ENCODE data around the gene SFXN2.

DNA sequence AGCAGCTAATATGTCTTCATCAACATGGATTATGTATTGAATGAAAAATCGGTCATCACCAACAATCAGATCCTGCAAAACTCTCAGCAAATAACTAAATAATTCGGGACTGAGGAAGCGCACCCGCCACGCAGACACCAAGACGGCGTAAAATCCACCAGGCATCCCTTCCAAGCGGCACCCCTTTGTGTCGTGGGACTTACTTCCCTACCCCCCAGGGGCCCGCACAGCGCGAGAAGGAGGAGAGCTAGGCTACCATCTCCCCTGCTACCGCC lies 960 bp upstream of the SFXN2 start:
- TF ChIP-seq, protein P1, sequence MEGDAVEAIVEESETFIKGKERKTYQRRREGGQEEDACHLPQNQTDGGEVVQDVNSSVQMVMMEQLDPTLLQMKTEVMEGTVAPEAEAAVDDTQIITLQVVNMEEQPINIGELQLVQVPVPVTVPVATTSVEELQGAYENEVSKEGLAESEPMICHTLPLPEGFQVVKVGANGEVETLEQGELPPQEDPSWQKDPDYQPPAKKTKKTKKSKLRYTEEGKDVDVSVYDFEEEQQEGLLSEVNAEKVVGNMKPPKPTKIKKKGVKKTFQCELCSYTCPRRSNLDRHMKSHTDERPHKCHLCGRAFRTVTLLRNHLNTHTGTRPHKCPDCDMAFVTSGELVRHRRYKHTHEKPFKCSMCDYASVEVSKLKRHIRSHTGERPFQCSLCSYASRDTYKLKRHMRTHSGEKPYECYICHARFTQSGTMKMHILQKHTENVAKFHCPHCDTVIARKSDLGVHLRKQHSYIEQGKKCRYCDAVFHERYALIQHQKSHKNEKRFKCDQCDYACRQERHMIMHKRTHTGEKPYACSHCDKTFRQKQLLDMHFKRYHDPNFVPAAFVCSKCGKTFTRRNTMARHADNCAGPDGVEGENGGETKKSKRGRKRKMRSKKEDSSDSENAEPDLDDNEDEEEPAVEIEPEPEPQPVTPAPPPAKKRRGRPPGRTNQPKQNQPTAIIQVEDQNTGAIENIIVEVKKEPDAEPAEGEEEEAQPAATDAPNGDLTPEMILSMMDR (IDR thresholded peaks at IDR 0.05): no peak
- TF ChIP-seq POLR2A (IDR thresholded peaks at IDR 0.05): no peak

All from adrenal gland (tissue), 5 donors.